Measurements from ENCODE around the gene PABPC1L. TPM values are rescaled to one million over a fixed set of nuclear protein-coding genes. Genes with fewer than 3 reads are reported as not detected.

Gene PABPC1L
- total and polyA plus RNA-seq, 2 of the 13 experiments (the other 11 are each of a cell fraction or from before 2014, with no cell fraction given), result 30.8 to 252 TPM

GRCh38 chr20:44911264-44911921 is 1.5 kb downstream of the PABPC1L start (continued):
- TF ChIP-seq PHF5A (CRISPR knock-in tag; IDR thresholded peaks at IDR 0.05; ENCODE audit: low read depth, unreplicated experiment), result peak; percentile 85
- 0 out of 2 replicates have a peak, but pooled peaks have one; percentile 42 for TF ChIP-seq ZNF746 (CRISPR knock-in tag; IDR thresholded peaks at IDR 0.05)
- peak; percentile 86 for TF ChIP-seq HOXA3 (CRISPR knock-in tag; IDR thresholded peaks at IDR 0.05)
- 0 out of 2 replicates have a peak, but pooled peaks have one; percentile 26 for TF ChIP-seq BORCS8-MEF2B (CRISPR knock-in tag; IDR thresholded peaks at IDR 0.05)
- peak; percentile 81; the same call in 1 of the 2 replicates for TF ChIP-seq ISX (CRISPR knock-in tag; conservative IDR thresholded peaks at IDR 0.05)
- TF ChIP-seq SP1 (IDR thresholded peaks at IDR 0.05), result no peak
- TF ChIP-seq SP1 (CRISPR knock-in tag; IDR thresholded peaks at IDR 0.05), result peak; percentile 80
- no peak for TF ChIP-seq HMGA1 (CRISPR knock-in tag; conservative IDR thresholded peaks at IDR 0.05)
- peak; percentile 77 for TF ChIP-seq RAD21 (CRISPR knock-in tag; IDR thresholded peaks at IDR 0.05)
- TF ChIP-seq ZBTB7B (CRISPR knock-in tag; IDR thresholded peaks at IDR 0.05), result peak; percentile 49; the same call in 1 of the 2 replicates
- no peak for TF ChIP-seq FOXM1 (CRISPR knock-in tag; IDR thresholded peaks at IDR 0.05)
- no peak for TF ChIP-seq THAP7 (CRISPR knock-in tag; IDR thresholded peaks at IDR 0.05)
- TF ChIP-seq ZNF766 (CRISPR knock-in tag; IDR thresholded peaks at IDR 0.05; ENCODE audit: borderline replicate concordance), result peak; percentile 82; the same call in 1 of the 2 replicates
- TF ChIP-seq ZNF205 (CRISPR knock-in tag; IDR thresholded peaks at IDR 0.05), result no peak
- TF ChIP-seq MTF2 (CRISPR knock-in tag; IDR thresholded peaks at IDR 0.05; ENCODE audit: borderline replicate concordance), result peak; percentile 41; the same call in 1 of the 2 replicates
- TF ChIP-seq ZNF75D (CRISPR knock-in tag; IDR thresholded peaks at IDR 0.05; ENCODE audit: borderline replicate concordance), result no peak
- peak; percentile 84 for TF ChIP-seq HNRNPH1 (optimal IDR thresholded peaks at IDR 0.05; ENCODE audit: low read depth, low read length)
- peak; percentile 65; the same call in 1 of the 2 replicates for TF ChIP-seq ZNF451 (CRISPR knock-in tag; IDR thresholded peaks at IDR 0.05)
- no peak for TF ChIP-seq ZBTB3 (CRISPR knock-in tag; IDR thresholded peaks at IDR 0.05; ENCODE audit: borderline replicate concordance, low read depth)
- TF ChIP-seq ZNF777 (CRISPR knock-in tag; IDR thresholded peaks at IDR 0.05), result 0 out of 2 replicates have a peak, but pooled peaks have one; percentile 28
- TF ChIP-seq ZXDC (CRISPR knock-in tag; IDR thresholded peaks at IDR 0.05), result no peak; the same call in 1 of the 2 replicates
- no peak for TF ChIP-seq AFF4 (CRISPR knock-in tag; IDR thresholded peaks at IDR 0.05)
- TF ChIP-seq NFE2L2 (IDR thresholded peaks at IDR 0.05; ENCODE audit: low read length), result no peak
- TF ChIP-seq ZNF274 (CRISPR knock-in tag; IDR thresholded peaks at IDR 0.05), result peak; percentile 53

All from HepG2 (cell line).